Mammary epithelial cell (primary cell): ENCODE results near the gene C10orf143.

ENCODE experiments used
- CTCF ChIP-seq, 2 donors: IDR thresholded peaks in 1 of 2; conservative IDR thresholded peaks in 1 of 2; 2 replicates each; pipeline ENCODE4 v1.5.1; 2011 to 2012; ENCODE audit warnings: inconsistent platforms in 2 of 2, low read length in 2 of 2, mild to moderate bottlenecking in 2 of 2, control low read depth in 1 of 2, low read depth in 1 of 2; ENCODE audit not compliant: insufficient read depth in 1 of 2; ENCODE audit errors: extremely low read depth in 1 of 2
- EZH2 ChIP-seq: IDR thresholded peaks from 2 replicates; pipeline ENCODE4 v1.6.1; 2012; ENCODE audit warnings: low read length, inconsistent platforms, borderline replicate concordance

DNA sequence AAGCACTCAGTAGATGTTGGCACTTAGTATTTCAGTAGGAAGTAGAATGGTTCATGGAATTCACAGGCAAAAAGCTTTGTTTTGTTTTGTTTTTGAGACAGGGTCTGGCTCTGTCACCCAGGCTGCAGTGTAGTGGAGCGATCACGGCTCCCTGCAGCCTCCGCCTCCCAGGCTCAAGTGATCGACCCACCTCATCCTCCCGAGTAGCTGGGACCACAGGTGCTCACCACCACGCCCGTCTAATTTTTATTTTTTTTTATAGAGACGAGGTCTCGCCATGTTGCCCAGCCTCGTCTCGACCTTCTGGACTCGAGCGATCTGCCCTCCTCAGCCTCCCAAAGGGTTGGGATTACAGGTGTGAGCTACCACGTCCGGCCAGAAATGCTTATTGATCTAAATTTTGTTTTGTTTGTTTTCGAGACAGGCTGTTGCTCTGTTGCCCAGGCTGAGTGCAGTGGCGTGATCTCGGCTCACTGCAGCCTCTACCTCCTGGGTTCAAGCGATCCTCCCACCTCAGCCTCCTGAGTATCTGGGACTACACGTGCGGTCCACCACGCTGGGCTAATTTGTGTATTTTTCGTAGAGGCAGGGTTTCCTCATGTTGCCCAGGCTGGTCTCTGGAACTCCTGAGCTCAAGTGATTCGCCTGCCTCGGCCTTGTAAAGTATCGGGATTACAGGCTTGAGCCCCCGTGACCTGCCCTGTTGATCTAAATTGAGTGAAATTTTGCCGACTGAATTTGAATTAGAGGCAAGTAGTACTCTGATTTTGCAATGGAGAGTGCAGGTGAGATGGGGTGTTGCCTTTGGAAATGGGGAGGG lies 27.2 kb upstream of the C10orf143 start:
- TF ChIP-seq CTCF (conservative IDR thresholded peaks at IDR 0.05 in 1 of 2, IDR thresholded peaks at IDR 0.05 in 1 of 2; ENCODE audit: extremely low read depth in 1 of 2, insufficient read depth in 1 of 2, low read depth in 1 of 2, low read length in 2 of 2) = no peak
- TF ChIP-seq EZH2 = no peak
